HEK293T (cell line): ENCODE data around the gene RAB28.

ENCODE experiments used
- CTCF ChIA-PET: fragments of 350-600 bp; formaldehyde crosslinking; extraction: SDS; loops from one replicate; lab custom pipeline; 2021; ENCODE audit warnings: antibody characterized with exemption, inconsistent platforms; lab: Yijun Ruan, JAX
- POLR2A ChIA-PET: fragments of 350-600 bp; formaldehyde crosslinking; extraction: SDS; loops from one replicate; lab custom pipeline; 2020; ENCODE audit warnings: antibody characterized with exemption, inconsistent platforms; lab: Yijun Ruan, JAX
- DNase-seq: peaks from one replicate; pipeline ENCODE4 v3.0.0; 2012; ENCODE audit warnings: mixed read lengths; ENCODE audit errors: extremely low spot score
- ARNT ChIP-seq: fragments of 450-650 bp; IDR thresholded peaks from 2 replicates; pipeline ENCODE4 v1.6.1; 2017; ENCODE audit warnings: mild to moderate bottlenecking
- BHLHE40 ChIP-seq: fragments of 450-650 bp; IDR thresholded peaks from 2 replicates; pipeline ENCODE4 v1.6.1; 2016; ENCODE audit warnings: mild to moderate bottlenecking, moderate library complexity, borderline replicate concordance
- CTBP1 ChIP-seq: fragments of 450-650 bp; IDR thresholded peaks from 2 replicates; pipeline ENCODE4 v1.6.1; 2016; ENCODE audit warnings: borderline replicate concordance
- ELF4 ChIP-seq: fragments of 450-650 bp; IDR thresholded peaks from 2 replicates; pipeline ENCODE4 v1.6.1; 2017; ENCODE audit warnings: antibody characterized with exemption
- FOXA1 ChIP-seq: fragments of 450-650 bp; IDR thresholded peaks from 2 replicates; pipeline ENCODE4 v1.6.1; 2016; ENCODE audit warnings: mild to moderate bottlenecking
- FOXK2 ChIP-seq: fragments of 450-650 bp; IDR thresholded peaks from 2 replicates; pipeline ENCODE4 v1.6.1; 2016; ENCODE audit warnings: mild to moderate bottlenecking
- FOXM1 ChIP-seq: fragments of 450-650 bp; IDR thresholded peaks from 2 replicates; pipeline ENCODE4 v1.6.1; 2017; ENCODE audit warnings: mild to moderate bottlenecking, borderline replicate concordance
- HDGF ChIP-seq: fragments of 450-650 bp; IDR thresholded peaks from 2 replicates; pipeline ENCODE4 v1.6.1; 2017; ENCODE audit warnings: antibody characterized with exemption, borderline replicate concordance
- L3MBTL2 ChIP-seq: fragments of 450-650 bp; conservative IDR thresholded peaks from 2 replicates; pipeline ENCODE4 v1.6.1; 2016; ENCODE audit warnings: mild to moderate bottlenecking
- LEF1 ChIP-seq: fragments of 450-650 bp; IDR thresholded peaks from 2 replicates; pipeline ENCODE4 v1.6.1; 2017; ENCODE audit warnings: mild to moderate bottlenecking, borderline replicate concordance
- NFRKB ChIP-seq: fragments of 450-650 bp; IDR thresholded peaks from 2 replicates; pipeline ENCODE4 v1.6.1; 2016; ENCODE audit warnings: mild to moderate bottlenecking, moderate library complexity
- PKNOX1 ChIP-seq: fragments of 450-650 bp; IDR thresholded peaks from 2 replicates; pipeline ENCODE4 v1.6.1; 2016
- SP1 ChIP-seq: fragments of 450-650 bp; IDR thresholded peaks from 2 replicates; pipeline ENCODE4 v1.6.1; 2017
- SUZ12 ChIP-seq: fragments of 450-650 bp; IDR thresholded peaks from 2 replicates; pipeline ENCODE4 v1.6.1; 2016; ENCODE audit warnings: mild to moderate bottlenecking
- TARDBP ChIP-seq: fragments of 450-650 bp; IDR thresholded peaks from 2 replicates; pipeline ENCODE4 v1.6.1; 2016
- ZNF384 ChIP-seq: fragments of 450-650 bp; IDR thresholded peaks from 2 replicates; pipeline ENCODE4 v1.6.1; 2016

The RAB28 gene

GRCh38 chr4:13484122-13484748, at the start of gene RAB28:
TSS of gene RAB28 (minus strand) at chr4:13484340.
- ChIA-PET POLR2A (interaction anchor here (0.8 to 1.6 kb wide), 4 partner anchors 32 to 144 kb away, joined by 3 to 8 read pairs (median 4); partner anchors contain the start of genes BOD1L1 and NKX3-2), CTCF (no interaction called here)
- TF ChIP-seq SP1 (no peak), TARDBP (no peak), FOXK2 (no peak), ARNT (no peak), NFRKB (no peak), LEF1 (no peak), BHLHE40 (peak; percentile 80), SUZ12 (no peak), HDGF (no peak), FOXM1 (peak; percentile 25; the same call in 1 of the 2 replicates), PKNOX1 (0 out of 2 replicates have a peak, but pooled peaks have one; percentile 6), FOXA1 (no peak), CTBP1 (no peak), L3MBTL2 (no peak; the same call in 1 of the 2 replicates), ELF4 (no peak), ZNF384 (no peak)
- DNase-seq: peak; percentile 90

- DNase-seq: no peak
- no peak for TF ChIP-seq BHLHE40
- TF ChIP-seq L3MBTL2: no peak
- no peak for TF ChIP-seq NFRKB
- TF ChIP-seq ELF4: no peak
- POLR2A ChIA-PET: no interaction called here
- CTCF ChIA-PET: no interaction called here
These were observed 47.5 kb upstream of the RAB28 start for GRCh38 chr4:13531625-13531998.

GRCh38 chr4:13530823-13531624, 46.9 kb upstream of the RAB28 start:
- TF ChIP-seq FOXK2: no peak
- POLR2A ChIA-PET: interaction anchor here (1.4 kb wide), 1 partner anchor 12 kb away, joined by 4 read pairs; no protein-coding TSS in a partner anchor
- no peak for DNase-seq
- CTCF ChIA-PET: interaction anchor here (0.6 kb wide), 1 partner anchor 1182 kb away, joined by 9 read pairs; no protein-coding TSS in a partner anchor

GRCh38 chr4:13529128-13529919, 45.2 kb upstream of the RAB28 start:
- TF ChIP-seq PKNOX1 (no peak), CTBP1 (no peak), ZNF384 (no peak), BHLHE40 (no peak), SP1 (no peak), L3MBTL2 (no peak), SUZ12 (no peak), FOXK2 (no peak)
- DNase-seq: no peak
- ChIA-PET CTCF (no interaction called here), POLR2A (no interaction called here)

GRCh38 chr4:13528821-13529127, 44.6 kb upstream of the RAB28 start:
- TF ChIP-seq FOXK2: no peak
- no peak for TF ChIP-seq NFRKB
- TF ChIP-seq TARDBP: no peak
- TF ChIP-seq LEF1: no peak
- TF ChIP-seq L3MBTL2: no peak
- no peak for TF ChIP-seq BHLHE40
- no peak for TF ChIP-seq ARNT
- TF ChIP-seq SP1: no peak
- no peak for TF ChIP-seq ZNF384
- no peak for TF ChIP-seq PKNOX1
- no peak for TF ChIP-seq SUZ12
- DNase-seq: no peak
- CTCF ChIA-PET: no interaction called here
- POLR2A ChIA-PET: no interaction called here
